Keratinocyte (primary cell): ENCODE data around the gene ATG10.

ENCODE experiments used
- CTCF ChIP-seq, 3 experiments: IDR thresholded peaks in 1 of 3; conservative IDR thresholded peaks in 1 of 3; optimal IDR thresholded peaks in 1 of 3; 2 replicates in 2 of 3; 3 replicates in 1 of 3; pipeline versions ENCODE3 to v1.5.1; 2011; ENCODE audit warnings: low read length in 3 of 3, mild to moderate bottlenecking in 3 of 3, moderate library complexity in 2 of 3, control low read depth in 1 of 3, inconsistent platforms in 1 of 3; ENCODE audit not compliant: insufficient read depth in 2 of 3; ENCODE audit errors: extremely low read depth in 1 of 3
- EZH2 ChIP-seq: IDR thresholded peaks from one replicate; pipeline ENCODE4 v1.6.1; 2012; ENCODE audit warnings: inconsistent platforms, mild to moderate bottlenecking, low read length, moderate library complexity

- TF ChIP-seq CTCF (optimal IDR thresholded peaks at IDR 0.05 in 1 of 3, IDR thresholded peaks at IDR 0.05 in 1 of 3, conservative IDR thresholded peaks at IDR 0.05 in 1 of 3; ENCODE audit: extremely low read depth in 1 of 3, insufficient read depth in 2 of 3, low read length in 3 of 3) (no peak), EZH2 (no peak)
These were observed 195.6 kb downstream of the ATG10 start for GRCh38 chr5:82167372-82167935.
